Bronchial epithelial cell (primary cell): ENCODE measurements around the gene C1orf56. TPM values are rescaled to one million over a fixed set of nuclear protein-coding genes. Genes with fewer than 3 reads are reported as not detected.

ENCODE experiments used
- DNase-seq: peaks from one replicate; pipeline ENCODE4 v3.0.0-alpha.2; 2010; ENCODE audit warnings: low read depth
- FAIRE-seq: peaks from 2 replicates; lab custom pipeline; 2011; peaks lifted over from hg19 to GRCh38; lab: Jason Lieb, UNC
- H3K27me3 ChIP-seq: 2 replicates; pipeline ENCODE4 v1.5.1; 2011; ENCODE audit warnings: low read length; ENCODE audit not compliant: control insufficient read depth, insufficient read depth
- H3K36me3 ChIP-seq: 2 replicates; pipeline ENCODE4 v1.5.1; 2011; ENCODE audit warnings: low read length; ENCODE audit not compliant: control insufficient read depth, insufficient read depth
- H3K4me3 ChIP-seq: 2 replicates; pipeline ENCODE4 v1.5.1; 2011; ENCODE audit warnings: mild to moderate bottlenecking, low read depth, low read length, control low read depth
- total RNA-seq: library from RNA; depleted of rRNA; stranded (reverse); fragments of >200 nt; gene quantifications from 2 replicates; pipeline ENCODE4 v1.2.1, GENCODE V29; 2014
- TF ChIP-seq, protein P1 (sequence below): IDR thresholded peaks from 2 replicates; pipeline ENCODE4 v1.5.1; 2011; ENCODE audit warnings: mild to moderate bottlenecking, moderate library complexity, low read length, control low read depth, inconsistent platforms; ENCODE audit not compliant: insufficient read depth, severe bottlenecking

Gene C1orf56
- total RNA-seq, 1 donor from 2014 or later: 0.53 TPM

DNA sequence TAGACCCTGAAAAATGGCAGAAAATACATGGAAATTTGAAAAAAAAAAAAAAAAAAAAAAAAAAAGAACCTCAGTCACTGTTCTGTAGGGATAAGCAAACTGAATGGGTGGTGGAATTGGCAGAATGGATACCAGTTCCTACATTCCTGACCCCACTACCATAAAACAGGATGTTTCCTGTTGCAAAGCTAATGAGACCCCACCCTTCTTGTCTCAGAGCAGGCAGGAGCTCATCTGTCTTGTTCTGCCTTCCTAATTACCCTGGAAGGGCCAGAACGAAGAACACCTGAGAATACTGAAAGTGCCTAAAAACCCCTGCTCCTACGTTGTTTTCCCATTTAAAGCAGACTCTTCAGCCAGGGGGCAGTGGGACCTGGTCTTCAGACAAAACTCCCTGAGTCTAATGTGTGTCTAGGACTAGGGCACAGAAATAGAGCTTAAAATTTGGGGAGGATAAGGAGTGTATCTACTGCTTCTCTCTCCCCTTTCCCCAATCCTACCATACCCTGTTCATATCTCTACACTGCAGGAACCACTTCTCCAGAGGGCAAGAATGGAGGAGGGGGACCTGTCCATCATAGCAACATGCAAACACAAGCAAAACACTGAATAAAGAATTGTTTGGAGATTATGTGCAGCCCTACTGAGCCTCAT lies 3.9 kb downstream of the C1orf56 start:
- Histone ChIP-seq H3K4me3 (no peak overlapping the region), H3K36me3 (peaks cover 18% of the 10 kb centered on the region), H3K27me3 (no peaks in the 10 kb centered on the region)
- no peak for DNase-seq
- no peak for FAIRE-seq
- TF ChIP-seq, protein P1, sequence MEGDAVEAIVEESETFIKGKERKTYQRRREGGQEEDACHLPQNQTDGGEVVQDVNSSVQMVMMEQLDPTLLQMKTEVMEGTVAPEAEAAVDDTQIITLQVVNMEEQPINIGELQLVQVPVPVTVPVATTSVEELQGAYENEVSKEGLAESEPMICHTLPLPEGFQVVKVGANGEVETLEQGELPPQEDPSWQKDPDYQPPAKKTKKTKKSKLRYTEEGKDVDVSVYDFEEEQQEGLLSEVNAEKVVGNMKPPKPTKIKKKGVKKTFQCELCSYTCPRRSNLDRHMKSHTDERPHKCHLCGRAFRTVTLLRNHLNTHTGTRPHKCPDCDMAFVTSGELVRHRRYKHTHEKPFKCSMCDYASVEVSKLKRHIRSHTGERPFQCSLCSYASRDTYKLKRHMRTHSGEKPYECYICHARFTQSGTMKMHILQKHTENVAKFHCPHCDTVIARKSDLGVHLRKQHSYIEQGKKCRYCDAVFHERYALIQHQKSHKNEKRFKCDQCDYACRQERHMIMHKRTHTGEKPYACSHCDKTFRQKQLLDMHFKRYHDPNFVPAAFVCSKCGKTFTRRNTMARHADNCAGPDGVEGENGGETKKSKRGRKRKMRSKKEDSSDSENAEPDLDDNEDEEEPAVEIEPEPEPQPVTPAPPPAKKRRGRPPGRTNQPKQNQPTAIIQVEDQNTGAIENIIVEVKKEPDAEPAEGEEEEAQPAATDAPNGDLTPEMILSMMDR: no peak

DNA sequence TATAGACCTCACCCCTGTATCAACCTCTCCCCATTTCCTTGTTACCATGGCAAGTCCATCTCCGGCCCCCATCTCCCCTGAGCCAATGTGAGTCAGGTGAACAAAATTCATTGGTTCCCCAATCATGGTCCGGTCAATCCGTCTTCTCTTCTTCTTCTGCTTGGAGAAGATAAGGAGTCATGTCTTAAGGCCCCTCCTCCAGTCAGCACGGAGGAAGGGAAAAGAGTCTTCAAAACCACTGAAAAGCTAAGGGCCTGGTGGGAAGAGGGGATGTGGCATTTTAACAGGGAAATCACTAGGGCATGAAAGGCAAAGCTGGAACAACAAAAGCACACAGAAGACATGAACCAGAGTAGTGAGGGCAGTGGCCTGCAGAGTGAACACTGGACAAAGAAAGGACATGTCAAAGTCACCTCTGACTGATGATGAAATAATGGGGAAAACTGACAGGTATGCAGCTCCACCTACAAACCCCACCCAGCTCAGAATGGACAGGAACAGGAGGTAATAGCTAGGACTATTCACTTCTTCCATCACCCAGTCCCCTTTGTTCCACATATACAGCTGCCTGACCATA lies 7.5 kb downstream of the C1orf56 start:
- Histone ChIP-seq H3K27me3 (no peaks in the 10 kb centered on the region), H3K4me3 (no peak overlapping the region), H3K36me3 (peaks cover 24% of the 10 kb centered on the region)
- TF ChIP-seq, protein P1: no peak
- DNase-seq: no peak
- FAIRE-seq: no peak

DNA sequence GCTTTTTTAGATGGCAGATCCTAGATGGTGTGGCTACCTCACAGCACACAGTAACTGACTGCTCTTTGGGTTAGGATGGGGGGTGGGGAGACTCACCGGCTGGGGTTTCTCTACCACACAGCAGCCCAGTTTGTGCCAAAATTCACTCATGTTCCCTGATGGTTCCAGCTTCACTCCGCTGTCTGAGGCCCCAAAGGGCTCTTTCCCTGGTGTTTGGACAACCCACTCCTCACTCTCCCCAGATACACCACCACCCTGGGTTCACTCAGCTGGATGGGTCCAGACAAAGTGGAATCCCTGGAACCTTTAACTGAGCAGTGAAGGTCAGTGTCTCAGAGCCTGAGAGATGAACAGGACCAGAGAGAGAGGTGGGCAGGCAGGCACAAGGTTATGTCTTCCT lies 8.0 kb downstream of the C1orf56 start:
- H3K36me3 ChIP-seq: peaks cover 24% of the 10 kb centered on the region
- FAIRE-seq (no peak), DNase-seq (no peak)
- TF ChIP-seq, protein P1: no peak
- no peaks in the 10 kb centered on the region for H3K27me3 ChIP-seq
- no peak overlapping the region for H3K4me3 ChIP-seq

DNA sequence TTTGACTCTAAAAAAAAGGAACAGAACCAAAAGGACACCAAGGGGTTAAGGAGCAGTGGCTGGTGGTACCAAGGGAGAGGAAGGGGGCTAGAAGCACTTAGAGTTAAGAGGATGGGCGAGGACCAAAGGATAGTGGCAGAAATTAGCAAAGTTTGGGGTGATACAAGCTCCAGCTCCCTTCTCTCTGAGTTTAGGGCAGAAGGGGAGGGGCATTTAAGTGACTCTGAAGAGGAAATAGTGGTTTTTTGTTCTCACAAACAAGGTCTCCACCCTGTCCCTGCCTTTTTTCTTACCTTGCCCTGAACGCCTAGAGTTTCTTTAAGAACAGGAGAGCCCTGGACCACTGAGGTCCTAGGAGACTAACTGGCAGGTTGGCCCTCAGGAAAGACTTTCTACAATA lies 8.6 kb downstream of the C1orf56 start:
- no peak overlapping the region for H3K4me3 ChIP-seq
- no peaks in the 10 kb centered on the region for H3K27me3 ChIP-seq
- H3K36me3 ChIP-seq: peaks cover 24% of the 10 kb centered on the region
- FAIRE-seq: no peak
- no peak for DNase-seq
- TF ChIP-seq, protein P1: no peak

DNA sequence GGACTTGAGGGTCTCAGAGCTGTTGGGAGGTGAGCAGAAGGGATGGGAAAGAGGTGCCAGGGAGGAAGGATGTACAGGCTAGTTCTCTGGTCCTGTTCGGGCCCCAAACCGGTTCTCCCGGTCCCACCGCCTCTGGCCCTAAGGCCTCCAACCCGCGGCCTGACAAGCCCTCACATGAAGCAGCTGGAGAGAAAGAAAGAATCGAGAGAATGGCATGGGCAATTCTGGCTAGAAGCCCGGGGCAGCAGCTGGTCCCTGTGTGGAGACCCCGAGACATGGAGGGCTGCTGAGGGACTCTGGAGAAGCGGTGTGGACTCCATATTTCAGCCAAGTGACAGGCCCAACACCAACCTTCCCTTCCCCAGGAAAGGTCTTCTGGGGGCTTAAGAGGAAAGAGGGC lies 11.1 kb downstream of the C1orf56 start:
- Histone ChIP-seq H3K36me3 (peaks cover 15% of the 10 kb centered on the region), H3K27me3 (no peaks in the 10 kb centered on the region), H3K4me3 (peak overlapping the region; percentile 92)
- peak; percentile 84 for DNase-seq
- FAIRE-seq: no peak
- TF ChIP-seq, protein P1: no peak
